Calu3 (cell line): ENCODE measurements around the gene SLC17A7. TPM values are rescaled to one million over a fixed set of nuclear protein-coding genes. Genes with fewer than 3 reads are reported as not detected.

Experiments used
- BruUV-seq: library from RNA; stranded (reverse); fragments of 400-500 nt; replicated peaks from 2 replicates; lab custom pipeline; 2021; lab: Mats Ljungman, UMichigan
- CTCF ChIA-PET: fragments of 300-600 bp; sonication (Branson Sonifier 250); formaldehyde crosslinking; loops from one replicate; lab custom pipeline; 2022; ENCODE audit warnings: antibody characterized with exemption; lab: Charles Lee
- DNase-seq: peaks from one replicate; pipeline ENCODE4 v3.0.0; 2022
- H3K27ac Mint-ChIP-seq: one replicate; pipeline ENCODE4 v1.8.0; 2022; ENCODE audit warnings: mixed read lengths; ENCODE audit not compliant: unreplicated experiment
- H3K27me3 Mint-ChIP-seq: one replicate; pipeline ENCODE4 v1.8.0; 2022; ENCODE audit warnings: mixed read lengths; ENCODE audit not compliant: unreplicated experiment
- H3K36me3 Mint-ChIP-seq: one replicate; pipeline ENCODE4 v1.8.0; 2022; ENCODE audit warnings: mild to moderate bottlenecking, moderate library complexity, mixed read lengths; ENCODE audit not compliant: insufficient read depth, unreplicated experiment
- H3K4me1 Mint-ChIP-seq: one replicate; pipeline ENCODE4 v1.8.0; 2022; ENCODE audit warnings: mild to moderate bottlenecking, low read depth, mixed read lengths; ENCODE audit not compliant: unreplicated experiment
- H3K4me3 Mint-ChIP-seq: one replicate; pipeline ENCODE4 v1.8.0; 2022; ENCODE audit warnings: mild to moderate bottlenecking, low read depth, moderate library complexity, mixed read lengths; ENCODE audit not compliant: unreplicated experiment
- H3K9me3 Mint-ChIP-seq: one replicate; pipeline ENCODE4 v1.8.0; 2022; ENCODE audit warnings: low read depth, mixed read lengths; ENCODE audit not compliant: unreplicated experiment
- CTCF ChIP-seq: fragments of 200-600 bp; IDR thresholded peaks from one replicate; pipeline ENCODE4 v1.8.0; 2022; ENCODE audit warnings: antibody characterized with exemption; ENCODE audit not compliant: unreplicated experiment
- intact Hi-C: fragments of 100-400 bp; cut with micrococcal nuclease; formaldehyde crosslinking; loops from one replicate; pipeline ENCODE4 v1.10.0; 2022; ENCODE audit not compliant: unreplicated experiment
- total RNA-seq: library from RNA; stranded (reverse); gene quantifications from 2 replicates; pipeline ENCODE4 v1.2.3, GENCODE V29; 2022

The SLC17A7 gene
- total RNA-seq, 1 experiment from 2014 or later = not detected

- CTCF ChIA-PET = interaction anchor here (0.6 kb wide), 1 partner anchor 10 kb away, joined by 3 read pairs; no protein-coding TSS in a partner anchor
Observed at GRCh38 chr19:49415810-49416200, 25.5 kb downstream of the SLC17A7 start.

GRCh38 chr19:49415102-49415809 lies 26.1 kb downstream of the SLC17A7 start:
- Mint-ChIP-seq H3K27ac (no peak overlapping the region), H3K9me3 (no peaks in the 10 kb centered on the region), H3K4me1 (no peaks in the 10 kb centered on the region), H3K36me3 (no peaks in the 10 kb centered on the region), H3K27me3 (peaks cover 95% of the 10 kb centered on the region), H3K4me3 (no peak overlapping the region)
- no TSS peak for BruUV-seq
- CTCF ChIA-PET = interaction anchor here (0.6 kb wide), 1 partner anchor 10 kb away, joined by 3 read pairs; no protein-coding TSS in a partner anchor
- DNase-seq = no peak
- TF ChIP-seq CTCF = no peak
- intact Hi-C loops = no loop called here

More at GRCh38 chr19:49415810-49416200, 25.5 kb downstream of the SLC17A7 start:
- Mint-ChIP-seq H3K9me3 (no peaks in the 10 kb centered on the region), H3K4me1 (no peaks in the 10 kb centered on the region), H3K27ac (no peak overlapping the region), H3K4me3 (no peak overlapping the region), H3K27me3 (peaks cover 100% of the 10 kb centered on the region), H3K36me3 (no peaks in the 10 kb centered on the region)
- intact Hi-C loops = no loop called here
- no peak for DNase-seq
- no peak for TF ChIP-seq CTCF
- BruUV-seq = no TSS peak

GRCh38 chr19:49414256-49414655 lies 27.1 kb downstream of the SLC17A7 start:
- no peaks in the 10 kb centered on the region for H3K36me3 Mint-ChIP-seq
- CTCF ChIA-PET = no interaction called here
- no peak for DNase-seq
- no peaks in the 10 kb centered on the region for H3K9me3 Mint-ChIP-seq
- TF ChIP-seq CTCF = no peak
- no TSS peak for BruUV-seq
- no peak overlapping the region for H3K4me3 Mint-ChIP-seq
- intact Hi-C loops = no loop called here
- H3K27me3 Mint-ChIP-seq = peaks cover 94% of the 10 kb centered on the region
- no peak overlapping the region for H3K27ac Mint-ChIP-seq
- no peaks in the 10 kb centered on the region for H3K4me1 Mint-ChIP-seq

GRCh38 chr19:49413348-49413747 lies 28.0 kb downstream of the SLC17A7 start:
- Mint-ChIP-seq H3K36me3 (no peaks in the 10 kb centered on the region), H3K4me3 (no peak overlapping the region), H3K4me1 (no peaks in the 10 kb centered on the region), H3K27ac (no peak overlapping the region), H3K9me3 (no peaks in the 10 kb centered on the region), H3K27me3 (peaks cover 94% of the 10 kb centered on the region)
- no TSS peak for BruUV-seq
- CTCF ChIA-PET = no interaction called here
- no peak for DNase-seq
- no peak for TF ChIP-seq CTCF
- intact Hi-C loops = no loop called here
